ENCODE measurements around the gene RPS6KA2.

Gene RPS6KA2

DNA sequence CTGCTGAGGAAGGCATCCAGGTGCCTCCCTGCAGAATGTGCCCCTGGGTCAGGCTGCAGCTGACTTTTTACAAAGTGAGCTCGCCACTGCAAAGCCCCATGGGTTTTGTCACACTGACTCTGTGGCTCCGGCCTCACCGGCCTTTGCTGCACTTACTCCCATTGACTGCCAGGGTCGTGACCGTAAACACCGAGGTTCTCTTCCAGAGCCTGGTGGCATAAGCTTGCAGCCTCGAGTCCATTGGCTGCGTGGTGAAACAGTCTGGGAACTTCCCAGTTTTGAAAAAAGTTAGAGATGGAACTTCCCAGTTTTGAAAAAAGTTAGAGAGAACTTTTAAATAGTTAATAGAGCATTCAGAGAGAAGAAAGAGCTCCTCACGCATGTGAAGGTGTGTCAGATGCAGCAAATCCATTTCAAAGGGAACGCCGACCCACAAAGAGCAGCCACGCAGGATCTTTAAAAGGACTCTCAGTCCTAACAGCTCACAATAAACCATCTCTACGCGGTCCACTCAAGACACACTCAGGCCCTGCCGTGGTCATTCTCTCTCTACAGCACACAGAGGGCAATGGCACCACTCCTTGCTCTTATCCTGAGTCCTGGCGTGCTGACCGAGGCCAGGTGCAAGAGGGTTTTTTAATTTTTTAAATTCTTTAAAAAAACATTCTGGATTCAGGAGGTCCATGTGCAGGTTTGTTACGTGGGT, 53.4 kb downstream of the RPS6KA2 start:
- TF ChIP-seq, protein P1, sequence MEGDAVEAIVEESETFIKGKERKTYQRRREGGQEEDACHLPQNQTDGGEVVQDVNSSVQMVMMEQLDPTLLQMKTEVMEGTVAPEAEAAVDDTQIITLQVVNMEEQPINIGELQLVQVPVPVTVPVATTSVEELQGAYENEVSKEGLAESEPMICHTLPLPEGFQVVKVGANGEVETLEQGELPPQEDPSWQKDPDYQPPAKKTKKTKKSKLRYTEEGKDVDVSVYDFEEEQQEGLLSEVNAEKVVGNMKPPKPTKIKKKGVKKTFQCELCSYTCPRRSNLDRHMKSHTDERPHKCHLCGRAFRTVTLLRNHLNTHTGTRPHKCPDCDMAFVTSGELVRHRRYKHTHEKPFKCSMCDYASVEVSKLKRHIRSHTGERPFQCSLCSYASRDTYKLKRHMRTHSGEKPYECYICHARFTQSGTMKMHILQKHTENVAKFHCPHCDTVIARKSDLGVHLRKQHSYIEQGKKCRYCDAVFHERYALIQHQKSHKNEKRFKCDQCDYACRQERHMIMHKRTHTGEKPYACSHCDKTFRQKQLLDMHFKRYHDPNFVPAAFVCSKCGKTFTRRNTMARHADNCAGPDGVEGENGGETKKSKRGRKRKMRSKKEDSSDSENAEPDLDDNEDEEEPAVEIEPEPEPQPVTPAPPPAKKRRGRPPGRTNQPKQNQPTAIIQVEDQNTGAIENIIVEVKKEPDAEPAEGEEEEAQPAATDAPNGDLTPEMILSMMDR (IDR thresholded peaks at IDR 0.05; ENCODE audit: low read depth, low read length): no peak
- H3K27ac ChIP-seq: no peak overlapping the region
- no peak overlapping the region for H3K4me3 ChIP-seq (ENCODE audit: low read depth, low read length)
- H3K27me3 ChIP-seq (ENCODE audit: insufficient read depth, low read depth, severe bottlenecking): no peaks in the 10 kb centered on the region
- no peak for DNase-seq
- no peaks in the 10 kb centered on the region for H3K36me3 ChIP-seq
- peaks cover 7% of the 10 kb centered on the region for H3K9me3 ChIP-seq (ENCODE audit: severe bottlenecking)

DNA sequence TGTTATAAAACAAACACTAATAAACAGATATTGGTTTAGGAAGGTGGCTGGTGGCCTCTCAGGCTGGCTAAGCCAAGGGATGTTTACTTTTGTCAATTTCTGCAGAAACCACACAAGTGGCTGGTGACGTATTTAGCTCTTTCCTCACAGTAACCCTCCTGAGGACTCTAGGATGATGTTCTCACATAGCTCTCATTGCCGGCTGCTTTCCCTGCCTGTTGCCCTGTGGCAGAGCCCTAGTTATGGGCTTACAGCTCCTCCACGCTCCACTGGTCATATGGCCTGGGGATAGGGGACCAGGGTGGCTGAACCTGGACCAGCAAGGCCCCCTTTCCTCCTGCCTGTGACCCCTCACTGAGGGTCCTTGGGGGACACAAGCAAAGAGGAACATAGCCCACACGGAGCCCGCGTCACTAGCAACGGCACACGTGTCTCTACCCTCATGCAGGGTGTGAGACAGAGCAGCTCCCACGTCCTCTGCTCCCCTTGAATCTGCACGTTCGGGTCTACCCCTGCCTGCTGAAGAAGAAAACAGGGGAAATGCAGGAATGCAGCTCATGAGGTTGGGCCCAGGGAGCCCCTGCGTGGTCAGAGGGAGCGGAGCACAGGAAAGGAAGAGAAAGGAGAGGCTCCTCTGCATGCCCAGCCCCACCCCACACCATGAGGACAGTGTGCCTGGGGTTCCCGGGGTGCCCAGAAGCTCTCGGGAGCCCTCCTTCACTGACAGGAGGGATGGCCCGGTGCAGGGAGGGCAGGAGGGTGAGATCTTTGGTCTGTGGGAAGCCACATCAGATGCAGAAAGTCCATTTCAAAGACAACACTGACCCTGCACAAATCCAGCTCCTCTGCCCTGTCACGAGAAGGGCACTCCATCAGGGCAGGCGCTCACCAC, 54.4 kb downstream of the RPS6KA2 start:
- DNase-seq: no peak

DNA sequence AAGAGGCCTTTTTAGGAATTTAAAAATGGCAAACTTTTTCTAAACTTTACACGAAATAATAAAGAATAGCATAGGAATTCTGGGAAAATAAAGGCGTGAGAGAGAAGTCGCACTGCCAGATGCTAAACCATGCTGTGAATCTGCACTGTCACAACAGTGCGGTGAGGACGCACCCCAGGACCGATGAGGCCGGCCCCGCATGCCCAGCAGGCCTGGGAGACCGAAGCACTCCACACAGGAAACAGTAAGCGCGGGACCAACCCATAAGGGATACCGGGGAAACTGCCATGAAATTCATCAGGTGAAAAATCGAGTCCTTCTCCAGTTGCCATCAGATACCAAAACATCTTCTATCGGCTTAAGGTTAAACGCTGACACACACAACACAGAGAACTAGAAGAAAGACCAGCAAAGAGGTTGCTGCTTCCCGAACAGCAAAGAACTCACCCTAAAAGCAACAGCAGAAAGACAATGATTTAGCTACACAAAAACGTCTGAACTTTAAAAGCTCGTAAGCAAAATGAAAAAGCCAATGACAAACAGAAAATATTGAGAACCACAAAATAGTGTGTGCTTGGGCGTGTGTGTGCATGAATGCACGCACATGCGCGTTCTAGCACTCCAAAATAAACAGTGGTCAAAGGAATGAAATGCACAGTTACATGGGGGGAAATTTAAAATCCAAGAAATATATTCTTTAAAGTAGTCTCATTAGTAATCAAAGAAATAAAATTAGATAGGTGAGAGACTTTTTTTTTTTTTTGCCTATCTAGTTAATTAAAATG, 55.9 kb downstream of the RPS6KA2 start:
- Histone ChIP-seq H3K27ac (no peak overlapping the region), H3K4me3 (ENCODE audit: low read depth, low read length) (no peak overlapping the region), H3K36me3 (no peaks in the 10 kb centered on the region), H3K9me3 (ENCODE audit: severe bottlenecking) (no peaks in the 10 kb centered on the region), H3K27me3 (ENCODE audit: insufficient read depth, low read depth, severe bottlenecking) (no peaks in the 10 kb centered on the region)
- DNase-seq: no peak
- TF ChIP-seq, protein P1 (IDR thresholded peaks at IDR 0.05; ENCODE audit: low read depth, low read length): no peak

More for the DNA sequence above, 54.4 kb downstream of the RPS6KA2 start:
- H3K36me3 ChIP-seq: no peaks in the 10 kb centered on the region
- H3K27ac ChIP-seq: no peak overlapping the region
- H3K9me3 ChIP-seq (ENCODE audit: severe bottlenecking): peaks cover 7% of the 10 kb centered on the region
- no peaks in the 10 kb centered on the region for H3K27me3 ChIP-seq (ENCODE audit: insufficient read depth, low read depth, severe bottlenecking)
- no peak overlapping the region for H3K4me3 ChIP-seq (ENCODE audit: low read depth, low read length)
- TF ChIP-seq, protein P1 (IDR thresholded peaks at IDR 0.05; ENCODE audit: low read depth, low read length): no peak

DNA sequence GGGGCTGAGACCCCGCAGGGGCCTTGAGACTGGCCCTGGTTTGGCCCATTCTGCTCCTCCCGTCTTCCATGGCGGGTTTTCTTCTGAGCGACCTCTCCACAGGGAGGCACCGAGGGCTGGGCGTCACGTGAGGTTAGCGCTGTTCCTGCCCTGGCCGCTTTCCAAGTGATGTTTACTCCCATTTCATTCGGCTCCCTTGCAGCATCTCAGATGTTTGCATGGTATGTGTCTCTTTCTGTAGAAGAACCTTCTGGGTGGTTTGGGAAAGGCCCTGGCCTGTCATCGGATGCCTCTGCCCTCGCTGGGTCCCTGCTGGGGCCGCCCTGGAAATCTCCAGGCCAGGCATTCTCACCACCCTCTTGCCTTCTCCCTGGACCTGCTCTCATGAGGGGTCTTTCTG, 57.8 kb downstream of the RPS6KA2 start:
- no peaks in the 10 kb centered on the region for H3K9me3 ChIP-seq (ENCODE audit: severe bottlenecking)
- no peak overlapping the region for H3K4me3 ChIP-seq (ENCODE audit: low read depth, low read length)
- no peaks in the 10 kb centered on the region for H3K36me3 ChIP-seq
- TF ChIP-seq, protein P1 (IDR thresholded peaks at IDR 0.05; ENCODE audit: low read depth, low read length): no peak
- no peak overlapping the region for H3K27ac ChIP-seq
- no peaks in the 10 kb centered on the region for H3K27me3 ChIP-seq (ENCODE audit: insufficient read depth, low read depth, severe bottlenecking)
- no peak for DNase-seq

DNA sequence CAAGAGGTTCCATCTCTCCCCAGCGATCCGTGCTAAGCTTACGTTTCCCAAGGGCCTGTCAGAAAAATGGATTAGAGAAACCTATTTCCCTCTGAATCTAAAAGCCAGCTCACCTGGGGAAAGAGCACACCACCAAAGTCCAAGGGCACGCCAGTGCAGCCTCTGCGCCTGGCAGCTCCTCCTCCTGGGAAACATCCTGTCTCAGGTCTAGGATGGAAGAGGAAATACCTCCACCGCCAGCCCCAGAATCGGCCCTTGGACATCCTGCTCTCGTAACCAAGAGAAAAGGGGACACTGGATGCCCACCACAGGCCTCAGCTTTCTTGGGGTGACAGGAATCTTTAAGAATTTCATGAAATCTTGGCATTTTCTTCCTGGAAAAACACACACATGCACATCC, 59.2 kb downstream of the RPS6KA2 start:
- Histone ChIP-seq H3K27ac (no peak overlapping the region), H3K36me3 (no peaks in the 10 kb centered on the region), H3K9me3 (ENCODE audit: severe bottlenecking) (no peaks in the 10 kb centered on the region), H3K27me3 (ENCODE audit: insufficient read depth, low read depth, severe bottlenecking) (no peaks in the 10 kb centered on the region), H3K4me3 (ENCODE audit: low read depth, low read length) (no peak overlapping the region)
- TF ChIP-seq, protein P1 (IDR thresholded peaks at IDR 0.05; ENCODE audit: low read depth, low read length): no peak
- DNase-seq: no peak
